RKO (cell line): ENCODE data around the gene NAIF1.
A peak's percentile ranks its signal among the peaks of the same experiment; 100 is the strongest.
"Not testable (repeated sequence)": the region's sequence is repeated elsewhere in the genome, so short reads cannot be mapped to it uniquely, and the experiment has no call there.

Experiments used
- DNase-seq: peaks from one replicate; pipeline ENCODE4 v3.0.0-alpha.2; 2016; ENCODE audit warnings: low spot score

NAIF1 gene

GRCh38 chr9:128084746-128085145 is 17.6 kb upstream of the NAIF1 start:
- DNase-seq = no peak

DNA sequence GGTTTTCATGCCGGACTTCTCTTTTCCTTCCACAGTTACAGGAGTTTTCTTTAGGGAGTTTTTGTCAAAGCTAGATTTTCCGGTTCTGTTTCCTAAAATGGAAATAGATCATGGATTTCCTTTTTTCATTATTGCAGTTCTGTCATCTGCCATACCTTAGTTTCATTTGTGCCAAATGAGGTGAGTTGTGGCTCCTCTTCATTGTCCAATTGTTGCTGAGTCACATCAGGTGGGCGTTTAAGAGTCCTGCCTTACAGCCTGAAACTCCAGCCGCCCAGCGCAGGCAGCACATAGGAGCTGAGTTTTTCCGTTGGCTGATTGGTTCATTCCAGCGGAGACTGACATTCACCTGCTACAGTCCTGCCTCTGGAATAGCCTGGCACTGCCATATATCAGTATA is 15.0 kb upstream of the NAIF1 start:
- DNase-seq = no peak

- no peak for DNase-seq
Measured at GRCh38 chr9:128081056-128081455, 13.9 kb upstream of the NAIF1 start.

GRCh38 chr9:128080206-128080605 is 13.1 kb upstream of the NAIF1 start:
- no peak for DNase-seq

- DNase-seq = no peak
Measured at GRCh38 chr9:128078504-128079434, 11.6 kb upstream of the NAIF1 start.

DNA sequence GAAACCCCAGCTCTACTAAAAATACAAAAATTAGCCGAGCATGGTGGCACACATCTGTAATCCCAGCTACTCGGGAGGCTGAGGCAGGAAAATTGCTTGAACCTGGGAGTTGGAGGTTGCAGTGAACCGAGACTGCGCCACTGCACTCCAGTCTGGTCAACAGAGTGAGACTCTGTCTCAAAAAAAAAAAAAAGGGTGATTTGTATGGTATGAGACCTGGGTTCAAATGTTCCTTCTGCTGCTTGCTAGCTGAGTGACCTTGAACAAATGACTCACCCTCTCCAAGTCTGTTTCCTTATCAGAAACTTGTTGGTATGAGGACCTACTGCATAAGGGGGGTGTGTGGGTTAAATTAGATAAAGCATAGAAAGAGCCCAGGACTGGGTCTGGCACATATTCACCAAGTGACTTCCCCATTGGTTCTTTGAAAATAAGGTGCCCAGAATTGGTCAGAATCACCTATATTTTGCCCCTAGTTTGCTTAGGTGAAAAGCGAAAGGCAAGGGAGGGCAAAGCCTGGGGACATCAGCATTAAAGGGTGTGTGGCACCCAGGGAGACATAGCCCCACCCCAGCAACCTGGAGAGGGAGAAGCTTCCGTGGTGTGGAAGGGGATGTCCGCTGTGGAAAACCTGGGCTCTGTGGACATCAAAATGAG is 10.9 kb upstream of the NAIF1 start:
- no peak for DNase-seq

DNA sequence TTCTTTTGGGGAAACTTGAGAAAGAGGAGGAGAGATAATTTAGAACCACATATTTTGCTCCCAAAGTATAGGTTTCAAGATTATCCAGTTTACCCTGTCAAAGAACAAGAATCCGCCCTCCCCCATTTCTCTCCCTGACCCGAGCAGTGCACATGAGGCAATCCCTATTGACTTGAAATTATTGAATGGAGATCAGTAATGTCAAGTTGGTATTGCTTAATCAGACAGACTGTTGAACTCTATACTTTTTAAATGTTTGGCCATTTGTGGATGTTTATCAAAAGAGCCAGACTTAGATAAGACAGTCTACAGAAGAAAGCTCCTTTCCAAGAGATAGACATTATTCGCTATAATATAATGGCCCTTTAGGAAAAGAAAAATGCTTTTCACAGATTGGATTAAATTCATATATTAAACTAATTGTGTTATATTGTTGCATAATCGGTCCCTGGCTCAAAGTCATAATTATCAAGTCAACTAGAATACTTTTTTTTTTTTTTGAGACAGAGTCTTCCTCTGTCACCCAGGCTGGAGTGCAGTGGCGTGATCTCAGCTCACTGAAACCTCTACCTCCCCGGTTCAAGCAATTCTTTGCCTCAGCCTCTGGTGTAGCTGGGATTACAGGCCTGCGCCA is 6.2 kb upstream of the NAIF1 start:
- DNase-seq = no peak

DNA sequence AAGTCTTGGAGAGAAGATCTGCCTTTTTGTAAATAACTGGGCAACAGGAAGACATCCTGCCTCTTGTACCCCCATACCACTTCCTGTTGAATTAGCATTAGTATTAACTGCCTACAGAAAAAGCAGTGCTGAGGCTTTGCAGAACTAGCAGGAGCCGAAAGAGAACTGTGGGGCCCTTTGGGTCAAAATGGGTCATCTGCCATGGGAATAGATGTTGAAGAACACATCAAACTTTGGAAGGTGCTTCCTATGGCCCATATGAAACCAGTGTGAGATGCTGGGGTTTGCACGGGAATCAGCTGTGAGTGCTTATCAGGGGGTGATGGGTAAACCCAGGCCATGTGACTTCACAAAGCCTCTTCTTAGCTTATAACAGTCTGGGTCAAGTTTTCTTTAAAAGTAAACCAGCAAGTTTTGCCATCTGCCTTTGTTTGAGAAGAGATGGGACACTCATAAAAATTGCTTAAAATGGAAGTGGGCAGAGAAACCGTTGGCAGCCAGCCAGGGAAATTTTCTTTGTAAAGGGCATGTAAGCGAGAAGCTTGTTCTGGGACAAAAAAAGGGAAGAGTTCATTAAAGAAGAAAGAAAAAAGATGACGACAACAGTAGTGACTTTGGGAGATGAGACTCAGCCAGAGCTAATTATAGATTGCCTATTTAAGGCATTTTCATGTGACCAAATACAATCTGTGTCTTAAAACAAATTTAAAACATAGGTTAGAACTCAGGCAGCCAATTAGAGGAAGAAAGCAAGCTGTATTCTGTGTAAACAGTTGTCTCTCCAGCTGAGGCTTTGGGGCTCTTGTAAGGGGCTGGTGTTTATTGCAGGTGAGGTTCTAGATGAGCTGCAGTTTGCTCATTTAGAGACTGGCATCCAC is 5.3 kb upstream of the NAIF1 start:
- no peak for DNase-seq

DNA sequence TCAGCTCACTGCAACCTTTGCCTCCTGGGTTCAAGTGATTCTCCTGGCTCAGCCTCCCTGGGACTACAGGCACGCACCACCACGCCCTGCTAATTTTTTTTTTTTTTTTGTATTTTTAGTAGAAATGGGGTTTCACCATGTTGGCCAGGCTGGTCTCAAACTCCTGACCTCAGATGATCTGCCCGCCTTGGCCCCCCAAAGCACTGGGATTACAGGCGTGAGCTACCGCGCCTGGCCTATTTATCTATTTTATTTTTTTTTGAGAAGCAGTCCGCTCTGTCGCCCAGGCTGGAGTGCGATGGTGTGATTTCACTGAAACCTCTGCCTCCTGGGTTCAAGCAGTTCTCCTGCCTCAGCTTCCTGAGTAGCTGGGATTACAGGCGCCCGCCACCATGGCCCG is 4.4 kb upstream of the NAIF1 start:
- DNase-seq = not testable (repeated sequence)

GRCh38 chr9:128070874-128071273 is 3.8 kb upstream of the NAIF1 start:
- DNase-seq = no peak

DNA sequence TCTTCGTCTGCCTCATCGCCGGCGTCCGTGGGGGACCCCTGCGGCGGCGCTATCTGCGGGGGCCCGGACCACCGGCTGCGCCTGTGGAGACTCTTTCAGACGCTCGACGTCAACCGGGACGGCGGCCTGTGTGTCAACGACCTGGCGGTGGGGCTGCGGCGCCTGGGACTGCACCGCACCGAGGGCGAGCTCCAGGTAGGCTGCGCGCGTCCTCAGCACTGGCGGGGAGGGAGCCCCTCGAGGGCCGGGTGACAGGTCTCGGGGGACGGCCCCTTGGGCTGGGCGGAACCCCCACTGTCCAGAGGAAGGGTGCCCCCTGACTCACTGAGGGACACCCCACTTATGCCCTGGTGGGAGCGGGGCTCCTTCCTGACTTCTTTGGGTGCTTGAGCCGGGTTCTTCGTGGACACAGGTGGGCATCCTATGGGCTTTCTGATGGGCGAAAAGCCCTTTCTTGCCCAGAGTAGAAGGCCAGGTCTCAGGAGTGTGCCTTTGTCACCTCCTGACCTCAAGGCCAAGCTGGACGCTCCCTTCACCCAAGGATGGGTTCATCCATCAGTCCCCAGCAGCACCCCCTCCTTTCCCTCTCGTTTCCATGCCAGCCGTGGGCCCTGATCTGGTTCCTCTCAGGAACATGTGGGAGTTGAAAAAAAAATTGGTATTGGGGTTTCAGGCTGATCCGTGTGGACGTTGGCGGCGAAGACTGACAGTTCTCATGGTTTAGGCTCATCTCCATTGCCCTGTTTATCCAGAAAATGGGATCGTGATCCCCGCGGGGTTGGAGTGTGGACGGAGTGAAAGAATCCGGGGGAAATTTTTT is 1.5 kb upstream of the NAIF1 start:
- DNase-seq = peak; percentile 79

DNA sequence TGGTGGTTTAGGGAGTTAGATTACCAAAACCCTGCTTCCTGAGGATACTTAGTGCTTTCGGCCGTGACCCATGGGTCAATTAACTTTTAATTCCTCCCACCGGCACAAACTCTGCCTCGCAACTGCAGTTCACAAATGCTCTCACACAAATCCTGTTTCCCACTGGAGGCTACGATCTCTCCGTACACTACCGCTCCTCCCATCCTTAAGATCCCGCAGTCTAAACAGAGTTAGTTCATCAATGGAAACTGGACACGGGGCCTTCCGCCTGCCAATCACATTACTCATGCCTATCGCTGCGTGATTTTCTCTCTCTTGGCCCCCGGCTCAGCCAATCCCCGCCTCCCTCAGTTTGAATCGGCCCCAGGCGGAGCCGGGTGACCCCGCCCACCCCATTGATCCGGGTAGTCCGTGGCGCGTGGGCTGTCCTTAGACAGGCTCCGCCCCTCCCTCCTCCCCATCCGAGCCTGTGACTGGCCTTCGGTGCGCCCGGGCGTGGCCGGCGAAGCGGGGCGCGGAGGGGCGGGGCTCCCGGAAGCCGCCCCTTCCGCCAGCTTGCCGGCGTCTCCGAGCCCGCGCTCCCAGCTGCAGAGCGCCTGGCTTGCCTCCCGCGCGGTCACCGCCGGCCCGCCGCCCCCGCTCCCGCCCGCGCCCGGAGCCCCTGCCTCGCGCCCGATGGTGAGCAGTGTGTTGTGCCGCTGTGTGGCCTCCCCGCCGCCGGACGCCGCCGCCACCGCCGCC is 695 bp upstream of the NAIF1 start, which contains the start of gene SLC25A25:
Gene SLC25A25, plus strand, starts transcription at position 588 of the 741 bp plus-strand sequence. Its CDS starts 88 bp downstream, at position 676.
- DNase-seq = peak; percentile 100

GRCh38 chr9:128065907-128066712 is 1.0 kb downstream of the NAIF1 start:
- DNase-seq = no peak

DNA sequence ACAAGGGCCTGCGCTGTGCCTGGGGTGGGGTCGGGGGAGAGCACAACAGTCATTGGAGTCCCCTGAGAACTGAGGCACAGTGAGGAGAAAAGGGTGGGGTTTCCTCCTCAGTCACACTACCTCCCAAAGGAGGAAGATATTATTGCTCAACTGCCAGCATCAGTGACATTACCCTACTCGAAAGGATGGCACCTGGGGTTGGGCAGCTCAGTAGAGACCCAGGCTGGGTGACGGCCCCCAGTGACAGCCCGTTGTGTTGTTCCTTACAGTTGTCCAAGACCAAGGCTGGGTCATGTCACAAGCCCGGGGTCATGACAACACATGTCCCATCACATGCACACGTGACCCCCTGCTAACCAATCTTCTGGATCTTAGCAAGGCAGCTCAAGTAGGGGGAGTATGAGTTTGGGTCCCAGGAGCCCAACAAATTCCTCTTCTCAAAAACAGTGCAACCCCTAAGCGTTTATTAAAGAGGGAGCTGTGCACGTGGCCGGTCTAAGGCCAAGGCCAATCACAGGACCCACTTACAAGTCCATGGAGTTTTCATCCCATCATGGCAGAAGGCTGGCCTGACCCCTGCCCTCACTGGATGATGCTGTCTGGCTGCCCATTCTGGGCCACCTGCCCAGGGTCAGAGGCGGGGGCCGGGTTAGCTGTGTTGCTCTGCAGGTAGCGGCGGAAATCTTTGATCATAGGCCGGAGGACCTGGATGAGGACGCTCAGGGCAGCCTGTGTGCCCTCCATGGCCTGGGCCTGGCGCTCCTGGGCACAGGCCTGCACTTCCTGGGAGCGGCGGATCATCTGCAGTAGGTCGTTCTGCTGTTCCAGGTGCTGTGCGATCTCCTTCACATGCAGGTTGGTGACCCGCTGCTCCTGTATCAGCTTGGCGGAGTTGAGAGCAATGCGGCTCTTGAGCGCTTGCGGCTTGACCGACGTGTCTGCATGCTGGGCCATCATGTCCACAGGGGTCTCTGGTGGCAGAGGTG is 4.0 kb downstream of the NAIF1 start:
- no peak for DNase-seq

GRCh38 chr9:128062279-128062678 is 4.8 kb downstream of the NAIF1 start:
- DNase-seq = no peak

GRCh38 chr9:128061275-128061960 is 5.7 kb downstream of the NAIF1 start:
- DNase-seq = no peak

GRCh38 chr9:128059365-128059983 is 7.6 kb downstream of the NAIF1 start:
- DNase-seq = no peak
